ENCODE results near the gene COL11A1. TPM values are rescaled to one million over a fixed set of nuclear protein-coding genes. Genes with fewer than 3 reads are reported as not detected.
"Not testable (repeated sequence)": the region's sequence is repeated elsewhere in the genome, so short reads cannot be mapped to it uniquely, and the experiment has no call there.

Gene COL11A1
- total RNA-seq, 1 donor from 2014 or later, result 0.38 TPM

DNA sequence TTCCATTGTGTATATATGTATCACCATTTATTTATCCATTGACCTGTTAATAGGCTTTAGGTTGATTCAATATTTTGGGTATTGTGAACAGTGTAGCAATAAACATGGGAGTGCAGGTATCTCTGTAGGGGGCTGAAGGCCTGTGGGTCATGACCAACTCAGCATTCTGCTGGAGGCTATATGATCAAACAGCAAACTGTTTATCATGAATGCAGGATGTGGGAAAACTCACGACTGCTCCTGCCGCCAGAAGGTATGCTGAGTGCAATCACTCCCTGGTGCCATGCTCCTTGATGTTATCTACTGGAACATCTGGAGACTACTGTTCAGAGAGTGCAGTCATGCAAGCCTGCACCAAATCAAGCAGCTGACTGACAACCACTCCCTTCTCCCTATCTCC lies 275.2 kb downstream of the COL11A1 start:
- Histone ChIP-seq H3K4me3 (ENCODE audit: low read depth, low read length) (no peak overlapping the region), H3K27me3 (ENCODE audit: control insufficient read depth, insufficient read depth, low read length) (no peaks in the 10 kb centered on the region), H3K36me3 (ENCODE audit: control insufficient read depth, insufficient read depth, low read length) (no peaks in the 10 kb centered on the region)
- TF ChIP-seq, protein P1, sequence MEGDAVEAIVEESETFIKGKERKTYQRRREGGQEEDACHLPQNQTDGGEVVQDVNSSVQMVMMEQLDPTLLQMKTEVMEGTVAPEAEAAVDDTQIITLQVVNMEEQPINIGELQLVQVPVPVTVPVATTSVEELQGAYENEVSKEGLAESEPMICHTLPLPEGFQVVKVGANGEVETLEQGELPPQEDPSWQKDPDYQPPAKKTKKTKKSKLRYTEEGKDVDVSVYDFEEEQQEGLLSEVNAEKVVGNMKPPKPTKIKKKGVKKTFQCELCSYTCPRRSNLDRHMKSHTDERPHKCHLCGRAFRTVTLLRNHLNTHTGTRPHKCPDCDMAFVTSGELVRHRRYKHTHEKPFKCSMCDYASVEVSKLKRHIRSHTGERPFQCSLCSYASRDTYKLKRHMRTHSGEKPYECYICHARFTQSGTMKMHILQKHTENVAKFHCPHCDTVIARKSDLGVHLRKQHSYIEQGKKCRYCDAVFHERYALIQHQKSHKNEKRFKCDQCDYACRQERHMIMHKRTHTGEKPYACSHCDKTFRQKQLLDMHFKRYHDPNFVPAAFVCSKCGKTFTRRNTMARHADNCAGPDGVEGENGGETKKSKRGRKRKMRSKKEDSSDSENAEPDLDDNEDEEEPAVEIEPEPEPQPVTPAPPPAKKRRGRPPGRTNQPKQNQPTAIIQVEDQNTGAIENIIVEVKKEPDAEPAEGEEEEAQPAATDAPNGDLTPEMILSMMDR (IDR thresholded peaks at IDR 0.05; ENCODE audit: insufficient read depth, low read length, poor library complexity, severe bottlenecking), result no peak
- DNase-seq (ENCODE audit: low read depth), result no peak

DNA sequence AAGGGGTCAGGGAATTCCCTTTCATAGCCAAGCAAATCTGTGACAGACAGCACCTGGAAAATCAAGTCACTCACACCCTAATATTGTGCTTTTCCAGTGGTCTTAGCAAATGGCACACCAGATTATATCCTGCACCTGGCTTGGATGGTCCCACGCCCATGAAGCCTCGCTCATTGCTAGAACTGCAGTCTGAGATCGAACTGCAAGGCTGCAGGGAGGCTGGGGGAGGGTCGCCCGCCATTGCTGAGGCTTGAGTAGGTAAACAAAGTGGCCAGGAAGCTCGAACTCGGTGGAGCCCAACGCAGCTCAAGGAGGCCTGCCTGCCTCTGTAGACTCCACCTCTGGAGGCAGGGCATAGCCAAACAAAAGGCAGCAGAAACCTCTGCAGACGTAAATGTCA lies 281.6 kb downstream of the COL11A1 start:
- DNase-seq (ENCODE audit: low read depth); H3K4me3 ChIP-seq (ENCODE audit: low read depth, low read length); H3K27me3 ChIP-seq (ENCODE audit: control insufficient read depth, insufficient read depth, low read length); H3K36me3 ChIP-seq (ENCODE audit: control insufficient read depth, insufficient read depth, low read length): not testable (repeated sequence)

Data from kidney epithelial cell (primary cell).